ENCODE results near the gene MKI67. TPM values are rescaled to one million over a fixed set of nuclear protein-coding genes. Genes with fewer than 3 reads are reported as not detected.

MKI67 gene
- total and polyA plus RNA-seq, 2 of the 13 experiments (the other 11 are each of a cell fraction or from before 2014, with no cell fraction given): 6.7 to 22.9 TPM

DNA sequence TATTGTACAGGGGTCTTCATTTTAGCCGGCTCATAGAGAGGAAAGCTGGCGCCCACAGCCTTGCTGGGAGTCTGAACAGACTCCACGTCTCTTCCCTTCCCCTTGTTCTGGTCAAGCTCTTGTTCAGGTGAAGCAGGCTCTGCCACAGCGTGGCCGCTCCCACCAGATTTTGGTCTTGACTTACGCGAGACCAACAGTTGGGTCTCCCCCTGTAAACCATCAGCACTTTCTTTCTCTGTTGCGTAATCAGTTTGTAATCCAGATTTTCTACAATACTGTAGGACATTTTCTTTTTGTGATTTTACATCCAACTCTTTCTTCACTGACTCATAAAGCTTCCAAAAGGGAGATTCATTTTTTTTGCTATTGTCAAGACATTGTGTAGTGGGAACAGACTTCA lies 10.9 kb downstream of the MKI67 start:
- no peaks in the 10 kb centered on the region for H3K79me2 ChIP-seq (ENCODE audit: insufficient read depth, low read length)
- CTCF ChIA-PET (ENCODE audit: low intra/inter-chr PET ratio, low total read pairs): no interaction called here

DNA sequence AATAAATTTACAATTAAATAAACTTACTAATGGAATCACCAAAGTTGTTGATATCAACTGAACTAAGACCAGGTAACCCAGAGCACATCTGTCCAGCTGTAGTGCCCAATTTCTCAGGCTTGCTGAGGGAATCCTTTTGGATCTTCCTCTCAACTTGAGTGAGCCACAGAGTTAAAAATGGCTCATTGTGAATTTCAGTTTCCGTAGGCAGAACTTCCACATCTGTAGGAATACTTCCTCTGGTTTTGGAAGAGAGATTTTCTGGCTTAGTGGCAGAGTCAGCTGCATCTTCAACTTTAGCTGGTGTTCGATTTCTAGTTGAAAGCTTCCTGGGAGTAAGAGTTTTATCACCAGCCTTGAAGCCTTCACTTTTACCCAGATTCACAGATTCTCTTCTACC lies 11.3 kb downstream of the MKI67 start:
- Histone ChIP-seq H3K79me2 (ENCODE audit: insufficient read depth, low read length) (no peaks in the 10 kb centered on the region), H3K9me3 (ENCODE audit: low read length) (no peaks in the 10 kb centered on the region), H3K9ac (ENCODE audit: insufficient read depth, low read depth, low read length) (no peak overlapping the region), H2AFZ (ENCODE audit: low read length) (no peak overlapping the region), H3K27ac (ENCODE audit: extremely low read length, insufficient read depth, low read length) (no peak overlapping the region), H4K20me1 (ENCODE audit: insufficient read depth, low read length) (no peaks in the 10 kb centered on the region), H3K36me3 (replicated peaks in 1 of 2; ENCODE audit: control insufficient read depth in 1 of 2, insufficient read depth in 2 of 2, low read length in 2 of 2) (peaks cover 17 to 89% of the 10 kb centered on the region in 2 experiments), H3K27me3 (ENCODE audit: control insufficient read depth in 1 of 2, insufficient read depth in 2 of 2, low read length in 2 of 2) (no peaks in the 10 kb centered on the region), H3K4me3 (replicated peaks in 1 of 3; ENCODE audit: insufficient read depth in 1 of 3, low read depth in 2 of 3, low read length in 3 of 3) (no peak overlapping the region), H3K4me2 (ENCODE audit: low read depth, low read length) (no peak overlapping the region), H3K4me1 (ENCODE audit: insufficient read depth, low read length) (no peaks in the 10 kb centered on the region)
- intact Hi-C loops (cut with micrococcal nuclease; ENCODE audit: unreplicated experiment): no loop called here
- TF ChIP-seq ZNF550 (CRISPR knock-in tag; IDR thresholded peaks at IDR 0.05; ENCODE audit: borderline replicate concordance) (no peak), HDAC6 (IDR thresholded peaks at IDR 0.05; ENCODE audit: low read depth, low read length) (no peak), ZNF704 (CRISPR knock-in tag; IDR thresholded peaks at IDR 0.05; ENCODE audit: borderline replicate concordance) (no peak), U2AF1 (optimal IDR thresholded peaks at IDR 0.05; ENCODE audit: low read depth, low read length) (no peak), KDM4B (CRISPR knock-in tag; IDR thresholded peaks at IDR 0.05) (no peak)
- ChIA-PET CTCF (ENCODE audit: low intra/inter-chr PET ratio, low total read pairs) (no interaction called here), POLR2A (no interaction called here)
- BruUV-seq (replicated peaks): no TSS peak
- 95% methylated on average over 2 of the region's 2 CpGs for WGBS (ENCODE audit: low lambda C conversion rate)
- DNase-seq (ENCODE audit: low spot score): no peak
- no peak for FAIRE-seq
- in situ Hi-C loops (cut with HindIII; ENCODE audit: extremely low pct_ligation_motif_present, low pct_unique_long_range_greater_than_20kb): no loop called here
- no peak for ATAC-seq

More for the DNA sequence above, 10.9 kb downstream of the MKI67 start:
- FAIRE-seq (no peak), DNase-seq (ENCODE audit: low spot score) (no peak), ATAC-seq (no peak)
- intact Hi-C loops (cut with micrococcal nuclease; ENCODE audit: unreplicated experiment) (no loop called here), in situ Hi-C loops (cut with HindIII; ENCODE audit: extremely low pct_ligation_motif_present, low pct_unique_long_range_greater_than_20kb) (no loop called here)
- Histone ChIP-seq H3K27ac (ENCODE audit: extremely low read length, insufficient read depth, low read length) (no peak overlapping the region), H4K20me1 (ENCODE audit: insufficient read depth, low read length) (no peaks in the 10 kb centered on the region), H3K4me2 (ENCODE audit: low read depth, low read length) (no peak overlapping the region), H3K27me3 (ENCODE audit: control insufficient read depth in 1 of 2, insufficient read depth in 2 of 2, low read length in 2 of 2) (no peaks in the 10 kb centered on the region), H3K9me3 (ENCODE audit: low read length) (no peaks in the 10 kb centered on the region), H2AFZ (ENCODE audit: low read length) (no peak overlapping the region), H3K4me3 (replicated peaks in 1 of 3; ENCODE audit: insufficient read depth in 1 of 3, low read depth in 2 of 3, low read length in 3 of 3) (no peak overlapping the region), H3K9ac (ENCODE audit: insufficient read depth, low read depth, low read length) (no peak overlapping the region), H3K4me1 (ENCODE audit: insufficient read depth, low read length) (no peaks in the 10 kb centered on the region), H3K36me3 (replicated peaks in 1 of 2; ENCODE audit: control insufficient read depth in 1 of 2, insufficient read depth in 2 of 2, low read length in 2 of 2) (peaks cover 17 to 89% of the 10 kb centered on the region in 2 experiments)
- POLR2A ChIA-PET: no interaction called here
- no peak for TF ChIP-seq DR1 (CRISPR knock-in tag; IDR thresholded peaks at IDR 0.05)
- peak; percentile 79; the same call in 1 of the 2 replicates for TF ChIP-seq CEBPB (IDR thresholded peaks at IDR 0.05; ENCODE audit: borderline replicate concordance, low read depth, low read length)
- TF ChIP-seq CEBPG (CRISPR knock-in tag; IDR thresholded peaks at IDR 0.05): peak; percentile 22; the same call in 1 of the 2 replicates
- TF ChIP-seq MIXL1 (CRISPR knock-in tag; IDR thresholded peaks at IDR 0.05): no peak
- TSS peak; percentile 25 for BruUV-seq (replicated peaks)
- WGBS (ENCODE audit: low lambda C conversion rate): 98% methylated on average over 8 of the region's 8 CpGs
